Activated naive CD4-positive, alpha-beta T cell treated with anti-CD3 and anti-CD28 coated beads, Interleukin-2, amount 50 U/mL, for 16 hours (primary cell): Measurements from ENCODE around the gene SLC25A34.

ENCODE experiments used
- DNase-seq: peaks from one replicate; pipeline ENCODE4 v3.0.0-alpha.2; 2020

Gene SLC25A34

GRCh38 chr1:15755021-15755645 is 19.1 kb downstream of the SLC25A34 start:
- DNase-seq, result no peak

GRCh38 chr1:15755646-15756040 is 19.6 kb downstream of the SLC25A34 start:
- no peak for DNase-seq

- no peak for DNase-seq
Observed at GRCh38 chr1:15756143-15757015, 20.3 kb downstream of the SLC25A34 start.

- no peak for DNase-seq
Observed at GRCh38 chr1:15757016-15757543, 21.0 kb downstream of the SLC25A34 start.

- DNase-seq, result no peak
Observed at GRCh38 chr1:15757575-15758342, 21.7 kb downstream of the SLC25A34 start.

GRCh38 chr1:15758343-15758931 is 22.4 kb downstream of the SLC25A34 start, which contains the start of gene FBLIM1:
Gene FBLIM1, plus strand, starts transcription at chr1:15758795. Its CDS starts 6,189 bp downstream, at chr1:15764984.
- DNase-seq, result no peak

GRCh38 chr1:15758953-15759661 is 23.0 kb downstream of the SLC25A34 start:
- no peak for DNase-seq

- DNase-seq, result no peak
Observed at GRCh38 chr1:15760520-15761211, 24.6 kb downstream of the SLC25A34 start.

- no peak for DNase-seq
Observed at GRCh38 chr1:15761366-15762128, 25.5 kb downstream of the SLC25A34 start.

GRCh38 chr1:15762546-15762945 is 26.5 kb downstream of the SLC25A34 start:
- DNase-seq, result no peak

- DNase-seq, result no peak
Observed at GRCh38 chr1:15764269-15764764, 28.3 kb downstream of the SLC25A34 start.

GRCh38 chr1:15764890-15765289 is 28.8 kb downstream of the SLC25A34 start:
- no peak for DNase-seq

GRCh38 chr1:15765495-15766194 is 29.6 kb downstream of the SLC25A34 start:
- DNase-seq, result no peak

- DNase-seq, result no peak
Observed at GRCh38 chr1:15767941-15768340, 31.9 kb downstream of the SLC25A34 start.

- no peak for DNase-seq
Observed at GRCh38 chr1:15768388-15768787, 32.3 kb downstream of the SLC25A34 start.

- DNase-seq, result no peak
Observed at GRCh38 chr1:15770313-15770962, 34.4 kb downstream of the SLC25A34 start.

- DNase-seq, result no peak
Observed at GRCh38 chr1:15771836-15772515, 35.9 kb downstream of the SLC25A34 start.

- DNase-seq, result no peak
Observed at GRCh38 chr1:15775706-15776105, 39.6 kb downstream of the SLC25A34 start.
